ENCODE measurements around the gene SFMBT2. TPM values are rescaled to one million over a fixed set of nuclear protein-coding genes. Genes with fewer than 3 reads are reported as not detected.

Gene SFMBT2
- total RNA-seq, 2 donors from 2014 or later = 12.2 to 18.5 TPM

DNA sequence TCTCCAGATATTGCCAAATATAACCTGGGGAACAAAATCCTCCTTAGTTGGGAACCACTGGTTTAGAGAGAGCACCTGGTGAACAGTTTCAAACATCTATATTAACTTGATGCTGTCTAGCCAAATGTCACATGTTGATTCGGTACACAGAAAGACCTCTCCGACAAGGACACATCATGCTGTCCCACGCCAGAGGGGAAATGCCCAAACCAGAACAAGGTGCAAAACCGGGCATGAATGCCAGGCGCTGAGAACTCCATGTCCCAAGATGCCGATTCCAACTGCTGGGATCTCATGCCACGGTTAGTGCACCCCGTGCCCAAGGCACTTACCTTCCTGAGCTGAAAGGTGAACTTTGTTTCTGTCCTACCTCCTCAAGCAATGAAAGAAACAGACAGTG, 100.8 kb downstream of the SFMBT2 start:
- no peaks in the 10 kb centered on the region for H3K36me3 ChIP-seq
- TF ChIP-seq POLR2AphosphoS5 (IDR thresholded peaks at IDR 0.05) = no peak
- no peak for TF ChIP-seq POLR2A (IDR thresholded peaks at IDR 0.05)
- TF ChIP-seq, protein P1, sequence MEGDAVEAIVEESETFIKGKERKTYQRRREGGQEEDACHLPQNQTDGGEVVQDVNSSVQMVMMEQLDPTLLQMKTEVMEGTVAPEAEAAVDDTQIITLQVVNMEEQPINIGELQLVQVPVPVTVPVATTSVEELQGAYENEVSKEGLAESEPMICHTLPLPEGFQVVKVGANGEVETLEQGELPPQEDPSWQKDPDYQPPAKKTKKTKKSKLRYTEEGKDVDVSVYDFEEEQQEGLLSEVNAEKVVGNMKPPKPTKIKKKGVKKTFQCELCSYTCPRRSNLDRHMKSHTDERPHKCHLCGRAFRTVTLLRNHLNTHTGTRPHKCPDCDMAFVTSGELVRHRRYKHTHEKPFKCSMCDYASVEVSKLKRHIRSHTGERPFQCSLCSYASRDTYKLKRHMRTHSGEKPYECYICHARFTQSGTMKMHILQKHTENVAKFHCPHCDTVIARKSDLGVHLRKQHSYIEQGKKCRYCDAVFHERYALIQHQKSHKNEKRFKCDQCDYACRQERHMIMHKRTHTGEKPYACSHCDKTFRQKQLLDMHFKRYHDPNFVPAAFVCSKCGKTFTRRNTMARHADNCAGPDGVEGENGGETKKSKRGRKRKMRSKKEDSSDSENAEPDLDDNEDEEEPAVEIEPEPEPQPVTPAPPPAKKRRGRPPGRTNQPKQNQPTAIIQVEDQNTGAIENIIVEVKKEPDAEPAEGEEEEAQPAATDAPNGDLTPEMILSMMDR (IDR thresholded peaks at IDR 0.05) = no peak
- DNase-seq (ENCODE audit: low spot score) = no peak
- 97% methylated on average over 8 of the region's 8 CpGs for WGBS
- H3K27ac ChIP-seq = no peak overlapping the region
- no peaks in the 10 kb centered on the region for H3K4me1 ChIP-seq (replicated peaks)
- H3K27me3 ChIP-seq (replicated peaks; ENCODE audit: insufficient read depth) = no peaks in the 10 kb centered on the region
- no peak overlapping the region for H3K4me3 ChIP-seq
- intact Hi-C loops (cut with DNase I) = no loop called here
- no peaks in the 10 kb centered on the region for H3K9me3 ChIP-seq

DNA sequence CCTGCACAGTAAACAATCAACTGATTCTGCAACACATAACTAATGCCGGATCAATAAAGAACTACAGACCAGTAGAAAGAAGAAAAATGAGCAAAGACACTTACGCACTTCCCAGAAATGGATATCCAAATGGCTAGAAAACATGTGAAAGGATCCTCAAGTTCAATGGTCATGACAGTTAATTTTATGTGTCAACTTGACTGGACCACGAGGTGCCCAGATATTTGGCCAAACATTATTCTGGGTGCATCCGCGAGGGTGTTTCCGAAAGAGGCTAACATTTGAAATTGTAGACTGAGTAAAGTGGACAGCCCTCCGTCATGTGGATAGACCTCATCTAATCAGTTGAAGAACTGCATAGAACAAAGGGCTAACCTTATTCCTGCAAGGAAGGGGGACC, 102.0 kb downstream of the SFMBT2 start:
- 95% methylated on average over 7 of the region's 7 CpGs for WGBS
- intact Hi-C loops (cut with DNase I) = no loop called here
- H3K4me1 ChIP-seq (replicated peaks) = no peaks in the 10 kb centered on the region

DNA sequence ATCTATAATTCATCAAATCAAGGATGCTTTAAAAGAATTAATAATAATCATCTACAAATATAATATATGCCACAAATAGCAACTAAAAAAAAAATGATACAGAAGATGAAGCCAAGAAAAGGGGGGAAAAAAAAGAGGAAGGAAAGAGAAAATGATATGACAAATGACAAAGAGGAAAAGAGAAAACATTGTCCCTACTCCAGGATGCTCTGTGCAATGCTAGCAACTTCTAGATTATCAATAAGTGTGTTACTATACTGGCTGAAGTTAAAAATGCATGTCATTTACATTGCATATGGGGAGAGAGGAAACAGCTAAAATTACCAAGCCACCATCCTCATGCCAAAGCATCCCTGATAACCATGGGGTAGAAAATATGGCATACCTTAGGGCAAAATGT, 104.2 kb downstream of the SFMBT2 start:
- Histone ChIP-seq H3K4me3 (no peak overlapping the region), H3K9me3 (no peaks in the 10 kb centered on the region), H3K27me3 (replicated peaks; ENCODE audit: insufficient read depth) (no peaks in the 10 kb centered on the region), H3K36me3 (no peaks in the 10 kb centered on the region), H3K27ac (no peak overlapping the region), H3K4me1 (replicated peaks) (no peaks in the 10 kb centered on the region)
- DNase-seq (ENCODE audit: low spot score) = no peak
- TF ChIP-seq POLR2AphosphoS5 (IDR thresholded peaks at IDR 0.05) = no peak
- TF ChIP-seq POLR2A (IDR thresholded peaks at IDR 0.05) = no peak
- TF ChIP-seq, protein P1 (IDR thresholded peaks at IDR 0.05) = no peak
- intact Hi-C loops (cut with DNase I) = no loop called here

More for the DNA sequence above, 102.0 kb downstream of the SFMBT2 start:
- no peaks in the 10 kb centered on the region for H3K27me3 ChIP-seq (replicated peaks; ENCODE audit: insufficient read depth)
- H3K9me3 ChIP-seq = no peaks in the 10 kb centered on the region
- TF ChIP-seq POLR2A (IDR thresholded peaks at IDR 0.05) = no peak
- TF ChIP-seq, protein P1 (IDR thresholded peaks at IDR 0.05) = no peak
- TF ChIP-seq POLR2AphosphoS5 (IDR thresholded peaks at IDR 0.05) = no peak
- no peak overlapping the region for H3K4me3 ChIP-seq
- no peak for DNase-seq (ENCODE audit: low spot score)
- H3K27ac ChIP-seq = no peak overlapping the region
- H3K36me3 ChIP-seq = no peaks in the 10 kb centered on the region

GRCh38 chr10:7306147-7306546, 104.7 kb downstream of the SFMBT2 start:
- H3K27ac ChIP-seq = no peak overlapping the region
- H3K36me3 ChIP-seq = no peaks in the 10 kb centered on the region
- intact Hi-C loops (cut with DNase I) = no loop called here
- TF ChIP-seq POLR2A (IDR thresholded peaks at IDR 0.05) (no peak), POLR2AphosphoS5 (IDR thresholded peaks at IDR 0.05) (no peak)
- TF ChIP-seq, protein P1 (IDR thresholded peaks at IDR 0.05) = no peak
- 76% methylated on average over 9 of the region's 9 CpGs for WGBS
- H3K27me3 ChIP-seq (replicated peaks; ENCODE audit: insufficient read depth) = no peaks in the 10 kb centered on the region
- H3K4me3 ChIP-seq = no peak overlapping the region
- no peaks in the 10 kb centered on the region for H3K9me3 ChIP-seq
- no peak for DNase-seq (ENCODE audit: low spot score)
- H3K4me1 ChIP-seq (replicated peaks) = no peaks in the 10 kb centered on the region

- TF ChIP-seq POLR2AphosphoS5 (IDR thresholded peaks at IDR 0.05) = no peak
- TF ChIP-seq POLR2A (IDR thresholded peaks at IDR 0.05) = no peak
- TF ChIP-seq, protein P1 (IDR thresholded peaks at IDR 0.05) = no peak
- H3K9me3 ChIP-seq = no peaks in the 10 kb centered on the region
- 92% methylated on average over 6 of the region's 6 CpGs for WGBS
- DNase-seq (ENCODE audit: low spot score) = no peak
- no peak overlapping the region for H3K4me3 ChIP-seq
- H3K27ac ChIP-seq = no peak overlapping the region
- intact Hi-C loops (cut with DNase I) = no loop called here
- no peaks in the 10 kb centered on the region for H3K4me1 ChIP-seq (replicated peaks)
- H3K36me3 ChIP-seq = no peaks in the 10 kb centered on the region
- no peaks in the 10 kb centered on the region for H3K27me3 ChIP-seq (replicated peaks; ENCODE audit: insufficient read depth)
Measured at GRCh38 chr10:7305053-7305452, 105.8 kb downstream of the SFMBT2 start.

Measured in prostate gland (tissue), 2 donors.